SK-N-SH (cell line): Measurements from ENCODE around the gene RBM20. TPM values are rescaled to one million over a fixed set of nuclear protein-coding genes. Genes with fewer than 3 reads are reported as not detected.

Source experiments
- CTCF ChIA-PET: fragments of 300-600, 350-600 bp; formaldehyde crosslinking; extraction: SDS; loops from one replicate; lab custom pipeline; 2021; lab: Yijun Ruan, JAX
- POLR2A ChIA-PET: fragments of 350-600 bp; sonication (Branson Sonifier 250); formaldehyde crosslinking; extraction: SDS; loops from one replicate; lab custom pipeline; 2020; ENCODE audit warnings: antibody characterized with exemption, inconsistent platforms; lab: Yijun Ruan, JAX
- DNase-seq: peaks from one replicate; pipeline ENCODE4 v3.0.0; 2012
- H2AFZ ChIP-seq: fragments of 200-600 bp; sonication (generic); 2 replicates; pipeline ENCODE4 v1.8.1; 2016; ENCODE audit warnings: antibody characterized with exemption, mild to moderate bottlenecking, low read depth
- H3F3A ChIP-seq: fragments of 200-600 bp; sonication (generic); replicated peaks from 2 replicates; pipeline ENCODE3; 2016; ENCODE audit warnings: antibody characterized with exemption, mild to moderate bottlenecking; ENCODE audit not compliant: insufficient read depth
- H3K27ac ChIP-seq, 2 experiments: fragments of 200-500 bp in 1 of 2; fragments of 200-600 bp in 1 of 2; sonication (Bioruptor generic) in 1 of 2; sonication (generic), shearing (Covaris generic) in 1 of 2; 2 replicates each; pipeline versions ENCODE4 v1.5.1 to v1.6.1; 2014 to 2016; ENCODE audit warnings: low read depth in 2 of 2, inconsistent platforms in 1 of 2, low read length in 1 of 2, mild to moderate bottlenecking in 1 of 2, mixed read lengths in 1 of 2
- H3K27me3 ChIP-seq: fragments of 200-600 bp; sonication (generic), shearing (Covaris generic); 2 replicates; pipeline ENCODE4 v1.6.1; 2016; ENCODE audit warnings: mixed run types; ENCODE audit not compliant: insufficient read depth
- H3K36me3 ChIP-seq, 2 experiments: fragments of 200-500 bp in 1 of 2; fragments of 200-600 bp in 1 of 2; sonication (Bioruptor generic) in 1 of 2; sonication (generic) in 1 of 2; replicated peaks in 1 of 2; 2 replicates each; pipeline versions ENCODE3 to v1.5.1; 2014 to 2016; ENCODE audit warnings: low read length in 1 of 2, mild to moderate bottlenecking in 1 of 2; ENCODE audit not compliant: insufficient read depth in 2 of 2, control insufficient read depth in 1 of 2
- H3K4me1 ChIP-seq, 2 experiments: fragments of 200-500 bp in 1 of 2; fragments of 200-600 bp in 1 of 2; sonication (Bioruptor generic) in 1 of 2; sonication (generic), shearing (Covaris generic) in 1 of 2; 2 replicates each; pipeline versions ENCODE4 v1.5.1 to v1.6.1; 2014 to 2016; ENCODE audit warnings: low read depth in 1 of 2, low read length in 1 of 2, mixed run types in 1 of 2; ENCODE audit not compliant: insufficient read depth in 2 of 2, control insufficient read depth in 1 of 2
- H3K4me2 ChIP-seq: fragments of 200-600 bp; sonication (generic), shearing (Covaris generic); 2 replicates; pipeline ENCODE4 v1.6.1; 2017; ENCODE audit warnings: mixed run types
- H3K4me3 ChIP-seq, 2 experiments: fragments of 200-500 bp in 1 of 2; fragments of 200-600 bp in 1 of 2; sonication (Bioruptor generic) in 1 of 2; sonication (generic), shearing (Covaris generic) in 1 of 2; 2 replicates each; pipeline versions ENCODE4 v1.5.1 to v1.8.1; 2014 to 2016; ENCODE audit warnings: low read depth in 2 of 2, inconsistent platforms in 1 of 2, low read length in 1 of 2, mild to moderate bottlenecking in 1 of 2, mixed read lengths in 1 of 2, moderate library complexity in 1 of 2
- H3K79me2 ChIP-seq: fragments of 200-600 bp; sonication (generic); 2 replicates; pipeline ENCODE4 v1.8.1; 2017; ENCODE audit warnings: mild to moderate bottlenecking; ENCODE audit not compliant: insufficient read depth
- H3K9ac ChIP-seq: fragments of 200-600 bp; sonication (generic); 2 replicates; pipeline ENCODE4 v1.6.1; 2017; ENCODE audit warnings: mixed run types
- H3K9me2 ChIP-seq: fragments of 200-600 bp; sonication (generic); 2 replicates; pipeline ENCODE4 v1.6.1; 2017; ENCODE audit warnings: mixed run types
- H3K9me3 ChIP-seq: fragments of 200-600 bp; sonication (generic); 2 replicates; pipeline ENCODE4 v1.6.1; 2017; ENCODE audit warnings: mixed run types, mild to moderate bottlenecking, moderate library complexity
- H4K20me1 ChIP-seq: fragments of 200-600 bp; sonication (generic); 2 replicates; pipeline ENCODE4 v1.6.1; 2017; ENCODE audit warnings: mild to moderate bottlenecking, mixed run types; ENCODE audit not compliant: insufficient read depth
- CHD2 ChIP-seq: fragments of 150-350 bp; IDR thresholded peaks from 2 replicates; pipeline ENCODE4 v1.6.1; 2018; ENCODE audit warnings: low read length; ENCODE audit not compliant: partially characterized antibody
- ELF1 ChIP-seq: IDR thresholded peaks from 2 replicates; pipeline ENCODE4 v1.4.0; 2012
- FOSL2 ChIP-seq: IDR thresholded peaks from 2 replicates; pipeline ENCODE4 v1.4.0; 2012; ENCODE audit warnings: low read depth, mild to moderate bottlenecking, moderate library complexity, borderline replicate concordance
- GATA2 ChIP-seq: sonication (generic); formaldehyde crosslinking; IDR thresholded peaks from 2 replicates; pipeline ENCODE4 v1.5.0; 2020; ENCODE audit warnings: mild to moderate bottlenecking, missing genetic modification reagents
- JUND ChIP-seq: IDR thresholded peaks from 2 replicates; pipeline ENCODE4 v1.4.0; 2012
- MEF2A ChIP-seq: IDR thresholded peaks from 2 replicates; pipeline ENCODE4 v1.4.0; 2012; ENCODE audit warnings: low read depth, borderline replicate concordance
- NFIC ChIP-seq: IDR thresholded peaks from 2 replicates; pipeline ENCODE4 v1.4.0; 2012; ENCODE audit warnings: borderline replicate concordance
- NRF1 ChIP-seq: IDR thresholded peaks from 2 replicates; pipeline ENCODE4 v1.6.1; 2012; ENCODE audit warnings: low read depth, mild to moderate bottlenecking, low read length
- POLR2AphosphoS5 ChIP-seq: IDR thresholded peaks from 2 replicates; pipeline ENCODE4 v1.6.1; 2012; ENCODE audit warnings: low read depth, low read length
- RAD21 ChIP-seq: IDR thresholded peaks from 2 replicates; pipeline ENCODE4 v1.6.1; 2012; ENCODE audit warnings: mild to moderate bottlenecking, low read length
- RFX5 ChIP-seq: IDR thresholded peaks from 2 replicates; pipeline ENCODE4 v1.6.1; 2012; ENCODE audit warnings: mild to moderate bottlenecking, improper control_type of control experiment, low read length
- SIN3A ChIP-seq: IDR thresholded peaks from 2 replicates; pipeline ENCODE4 v1.6.1; 2012; ENCODE audit warnings: low read depth, mild to moderate bottlenecking, low read length, moderate library complexity, borderline replicate concordance
- SMC3 ChIP-seq: IDR thresholded peaks from 2 replicates; pipeline ENCODE4 v1.6.1; 2012; ENCODE audit warnings: low read depth, low read length, improper control_type of control experiment
- TCF12 ChIP-seq: IDR thresholded peaks from 2 replicates; pipeline ENCODE4 v1.4.0; 2012
- TEAD4 ChIP-seq: IDR thresholded peaks from 2 replicates; pipeline ENCODE4 v1.4.0; 2012; ENCODE audit warnings: mild to moderate bottlenecking, borderline replicate concordance; ENCODE audit not compliant: insufficient read depth
- YY1 ChIP-seq: IDR thresholded peaks from 2 replicates; pipeline ENCODE4 v1.4.0; 2012; ENCODE audit warnings: low read depth, mild to moderate bottlenecking
- WGBS: methylation state at CpG from one replicate; pipeline ENCODE4 v1.1.6; 2017; ENCODE audit warnings: low lambda C conversion rate; 5-methylcytosine and 5-hydroxymethylcytosine counted together
- polyA plus RNA-seq, 3 experiments: library from polyadenylated mRNA; depleted of rRNA; stranded (reverse); fragments of >200 nt; gene quantifications; 2 replicates each; pipeline ENCODE4 v1.2.3, GENCODE V29; 2012
- TF ChIP-seq, protein P1 (sequence below): IDR thresholded peaks from 2 replicates; pipeline ENCODE4 v1.4.0; 2012; ENCODE audit warnings: low read depth, borderline replicate concordance

RBM20 gene
- polyA plus RNA-seq, 1 of the 3 experiments (the other 2 are of a cell fraction): 0.64 TPM

DNA sequence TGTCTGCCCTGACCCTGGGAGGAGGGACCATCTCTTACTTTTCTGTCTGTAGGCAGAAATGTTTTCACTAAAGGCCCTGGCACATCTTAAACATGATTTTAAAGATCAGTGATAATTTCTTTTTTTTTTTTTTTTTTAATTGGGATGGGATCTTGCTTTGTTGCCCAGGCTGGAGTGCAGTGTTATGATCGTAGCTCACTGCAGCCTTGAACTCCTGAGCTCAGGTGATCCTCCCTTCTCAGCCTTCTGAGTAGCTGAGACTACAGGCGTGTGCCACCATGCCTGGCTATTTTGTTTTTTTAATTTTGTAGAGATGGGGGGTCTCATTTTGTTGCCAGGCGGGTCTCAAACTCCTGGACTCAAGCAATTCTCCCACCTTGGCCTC lies 65.3 kb downstream of the RBM20 start:
- TF ChIP-seq ELF1 (no peak), YY1 (no peak), GATA2 (CRISPR knock-in tag) (no peak), SIN3A (no peak)
- TF ChIP-seq, protein P1, sequence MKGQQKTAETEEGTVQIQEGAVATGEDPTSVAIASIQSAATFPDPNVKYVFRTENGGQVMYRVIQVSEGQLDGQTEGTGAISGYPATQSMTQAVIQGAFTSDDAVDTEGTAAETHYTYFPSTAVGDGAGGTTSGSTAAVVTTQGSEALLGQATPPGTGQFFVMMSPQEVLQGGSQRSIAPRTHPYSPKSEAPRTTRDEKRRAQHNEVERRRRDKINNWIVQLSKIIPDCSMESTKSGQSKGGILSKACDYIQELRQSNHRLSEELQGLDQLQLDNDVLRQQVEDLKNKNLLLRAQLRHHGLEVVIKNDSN: no peak
- Histone ChIP-seq H3K27me3 (no peaks in the 10 kb centered on the region), H3K4me2 (no peak overlapping the region), H3K9me3 (no peaks in the 10 kb centered on the region), H3K36me3 (no peaks in the 10 kb centered on the region), H2AFZ (no peak overlapping the region), H3K9me2 (no peaks in the 10 kb centered on the region), H3F3A (peaks cover 4% of the 10 kb centered on the region), H3K4me1 (peaks cover 2 to 14% of the 10 kb centered on the region in 2 experiments; a peak in 2 of 4 replicates), H3K4me3 (no peak overlapping the region), H3K79me2 (no peaks in the 10 kb centered on the region), H3K9ac (no peak overlapping the region), H4K20me1 (no peaks in the 10 kb centered on the region), H3K27ac (no peak overlapping the region)
- 77% methylated on average over 3 of the region's 3 CpGs for WGBS
- no peak for DNase-seq
- POLR2A ChIA-PET: no interaction called here
- CTCF ChIA-PET: no interaction called here

DNA sequence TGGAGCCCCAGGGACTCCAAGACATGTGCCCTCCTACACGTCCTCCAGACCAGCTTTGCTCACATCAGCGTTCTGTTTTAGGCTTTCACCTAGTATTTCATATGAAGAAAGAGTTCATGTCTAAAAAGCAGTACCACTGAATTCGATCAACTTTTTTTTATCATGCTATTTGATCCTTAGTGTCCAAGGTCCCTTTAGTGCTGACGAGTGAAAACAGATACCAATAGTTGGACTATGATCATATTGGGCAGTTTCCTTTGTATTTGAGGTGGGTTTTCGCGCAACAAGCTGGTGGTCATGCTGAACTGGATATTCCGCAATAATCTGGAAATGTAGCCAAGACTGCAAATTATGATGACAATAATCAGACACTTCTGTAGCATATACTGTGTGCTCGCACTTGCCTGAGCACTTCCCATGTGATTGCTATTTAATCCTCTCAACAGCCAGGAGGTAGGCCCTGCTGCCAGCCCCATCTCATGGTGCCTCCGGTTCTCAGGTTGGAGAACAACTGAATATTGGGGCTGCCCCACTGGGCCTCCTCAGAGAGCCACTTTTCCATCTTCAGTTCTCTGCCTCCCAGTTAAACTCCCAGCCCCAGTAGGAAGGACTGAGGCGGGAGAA lies 65.9 kb downstream of the RBM20 start:
- no peak overlapping the region for H3K9ac ChIP-seq
- H3K9me3 ChIP-seq: no peaks in the 10 kb centered on the region
- H3K4me1 ChIP-seq: peaks cover 2 to 14% of the 10 kb centered on the region in 2 experiments; a peak in 2 of 4 replicates
- ChIA-PET POLR2A (no interaction called here), CTCF (no interaction called here)
- no peak overlapping the region for H2AFZ ChIP-seq
- H3K79me2 ChIP-seq: no peaks in the 10 kb centered on the region
- H3F3A ChIP-seq: peaks cover 4% of the 10 kb centered on the region
- no peaks in the 10 kb centered on the region for H3K36me3 ChIP-seq
- H3K9me2 ChIP-seq: no peaks in the 10 kb centered on the region
- no peak overlapping the region for H3K4me2 ChIP-seq
- DNase-seq: no peak
- H3K27me3 ChIP-seq: no peaks in the 10 kb centered on the region
- TF ChIP-seq CHD2: no peak
- TF ChIP-seq MEF2A: no peak
- TF ChIP-seq SMC3: no peak
- no peak for TF ChIP-seq POLR2AphosphoS5
- no peak for TF ChIP-seq FOSL2
- H3K27ac ChIP-seq: no peak overlapping the region
- no peaks in the 10 kb centered on the region for H4K20me1 ChIP-seq
- 90% methylated on average over 10 of the region's 10 CpGs for WGBS
- no peak overlapping the region for H3K4me3 ChIP-seq

DNA sequence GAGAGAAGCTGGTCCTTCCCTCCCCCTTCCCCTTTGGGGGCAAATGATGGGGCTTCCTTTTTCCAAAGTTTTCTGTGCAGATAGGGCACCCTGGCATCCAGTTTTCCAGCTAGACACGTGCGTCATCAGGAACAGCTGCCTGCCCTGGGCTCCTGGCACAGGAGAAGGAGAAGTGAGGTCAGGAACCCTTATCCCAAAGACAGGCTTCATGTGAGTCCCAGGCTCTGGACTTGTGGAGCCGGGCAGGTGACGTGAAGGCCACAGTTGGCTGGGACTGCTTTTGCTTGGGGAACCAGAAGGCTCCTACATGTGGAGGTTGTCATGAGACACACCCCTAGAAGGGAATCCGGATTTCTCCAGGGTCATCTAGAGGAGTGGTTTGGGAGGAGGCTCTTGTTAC lies 66.5 kb downstream of the RBM20 start:
- no peak overlapping the region for H3K4me2 ChIP-seq
- H3K9ac ChIP-seq: no peak overlapping the region
- TF ChIP-seq RAD21 (no peak), RFX5 (no peak), TEAD4 (no peak), GATA2 (CRISPR knock-in tag) (no peak), JUND (no peak), NRF1 (no peak), NFIC (no peak), TCF12 (no peak), ELF1 (no peak)
- no peak overlapping the region for H3K4me3 ChIP-seq
- no peak overlapping the region for H3K27ac ChIP-seq
- no peaks in the 10 kb centered on the region for H4K20me1 ChIP-seq
- no peaks in the 10 kb centered on the region for H3K79me2 ChIP-seq
- no peaks in the 10 kb centered on the region for H3K9me3 ChIP-seq
- peaks cover 4% of the 10 kb centered on the region for H3F3A ChIP-seq
- no peaks in the 10 kb centered on the region for H3K9me2 ChIP-seq
- no peaks in the 10 kb centered on the region for H3K27me3 ChIP-seq
- H3K4me1 ChIP-seq: peaks cover 2 to 14% of the 10 kb centered on the region in 2 experiments; a peak in 2 of 4 replicates
- no peaks in the 10 kb centered on the region for H3K36me3 ChIP-seq
- DNase-seq: no peak
- WGBS: 86% methylated on average over 5 of the region's 5 CpGs
- POLR2A ChIA-PET: no interaction called here
- H2AFZ ChIP-seq: no peak overlapping the region
- CTCF ChIA-PET: no interaction called here
